Kidney tubule cell (primary cell): ENCODE results near the gene PEX12.
"Not testable (repeated sequence)": the region's sequence is repeated elsewhere in the genome, so short reads cannot be mapped to it uniquely, and the experiment has no call there.

Experiments used
- DNase-seq: peaks from one replicate; pipeline ENCODE4 v3.0.0-alpha.2; 2018; ENCODE audit warnings: low spot score

PEX12 gene

DNA sequence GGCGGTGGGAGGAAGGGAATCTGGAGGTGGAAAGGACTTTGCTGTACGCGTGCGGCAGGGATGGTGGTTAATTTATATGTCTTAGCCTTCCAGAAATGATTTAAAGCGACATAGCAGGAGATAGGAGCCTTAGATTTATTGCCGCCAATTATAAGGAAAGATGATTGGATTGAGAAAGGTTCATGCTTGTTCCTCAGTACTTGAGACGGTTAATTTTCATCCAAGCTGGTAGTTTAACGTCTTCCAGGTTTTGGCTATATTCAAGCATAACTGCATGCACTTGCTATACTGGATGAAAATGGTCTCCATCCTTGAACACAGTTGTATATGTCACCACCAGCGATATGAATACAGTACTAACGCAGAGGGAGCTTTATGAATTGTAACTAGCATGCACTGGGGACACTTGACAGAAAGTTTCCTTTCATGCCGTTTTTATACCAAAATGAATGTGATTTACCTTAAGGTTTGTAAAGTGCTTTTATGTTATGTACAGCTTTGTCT, 610 bp upstream of the PEX12 start:
- no peak for DNase-seq

- no peak for DNase-seq
These were observed 558 bp downstream of the PEX12 start for GRCh38 chr17:35577830-35578196.

DNA sequence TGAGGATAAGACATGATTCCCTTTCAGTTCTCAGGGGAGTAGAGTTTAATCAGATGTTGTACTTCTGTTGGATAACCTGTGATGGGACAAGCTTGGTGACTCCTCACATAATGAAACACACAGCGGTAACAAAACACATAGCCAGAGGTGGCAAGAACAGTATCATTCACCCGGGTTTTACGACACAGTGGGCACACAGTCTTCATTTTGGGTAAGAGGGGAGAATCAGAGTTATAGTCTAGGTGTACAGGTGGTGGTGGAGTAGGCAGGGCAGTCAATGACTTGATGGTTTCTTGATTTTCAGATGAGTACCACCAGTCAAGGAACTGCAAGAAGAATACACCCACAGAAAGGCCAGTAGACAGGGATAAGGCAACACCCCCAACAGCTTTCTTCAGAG, 2.6 kb downstream of the PEX12 start:
- DNase-seq: no peak

GRCh38 chr17:35569405-35569804, 9.0 kb downstream of the PEX12 start:
- no peak for DNase-seq

- peak; percentile 57 for DNase-seq
These were observed 9.8 kb downstream of the PEX12 start for GRCh38 chr17:35568561-35568960.

- DNase-seq: no peak
These were observed 11.4 kb downstream of the PEX12 start for GRCh38 chr17:35566968-35567367.

DNA sequence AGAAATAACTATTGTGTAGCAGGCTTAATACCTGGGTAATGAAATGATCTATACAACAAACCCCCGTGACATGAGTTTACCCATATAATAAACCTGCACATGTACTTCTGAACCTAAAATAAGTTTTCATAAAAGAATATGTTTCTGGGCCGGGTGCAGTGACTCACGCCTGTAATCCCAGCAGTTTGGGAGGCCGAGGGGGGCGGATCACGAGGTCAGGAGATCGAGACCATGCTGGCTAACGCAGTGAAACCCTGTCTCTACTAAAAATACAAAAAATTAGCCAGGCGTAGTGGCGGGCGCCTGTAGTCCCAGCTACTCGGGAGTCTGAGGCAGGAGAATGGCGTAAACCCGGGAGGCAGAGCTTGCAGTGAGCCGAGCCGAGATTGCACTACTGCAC, 15.2 kb downstream of the PEX12 start:
- not testable (repeated sequence) for DNase-seq

- DNase-seq: no peak
These were observed 17.7 kb downstream of the PEX12 start, which contains the start of gene SLFN14 for GRCh38 chr17:35560703-35561102. TSS of gene SLFN14 (minus strand) at chr17:35560819. CDS start at chr17:35558062, 2,757 bp downstream.

- no peak for DNase-seq
These were observed 18.7 kb downstream of the PEX12 start for GRCh38 chr17:35559495-35560210.

DNA sequence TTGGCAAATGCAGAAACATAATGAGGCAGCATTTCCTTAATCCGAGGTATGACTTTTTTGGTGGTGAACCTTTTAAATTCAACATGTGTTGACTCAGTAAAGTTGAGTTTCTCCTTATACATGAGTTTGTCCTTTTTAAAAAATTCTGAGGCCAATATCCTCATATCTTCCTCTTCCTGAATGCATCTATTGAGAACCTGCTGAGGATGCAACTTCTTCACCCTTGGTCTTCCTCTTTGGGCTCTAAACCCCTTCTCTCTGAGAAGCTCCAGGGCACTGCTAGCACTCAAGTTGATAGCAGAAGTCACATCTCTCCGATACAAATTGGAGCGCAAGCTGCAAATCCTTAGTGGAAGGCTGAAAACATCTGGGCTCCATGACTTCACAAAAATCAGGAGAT, 21.0 kb downstream of the PEX12 start:
- DNase-seq: no peak

GRCh38 chr17:35555691-35556090, 22.7 kb downstream of the PEX12 start:
- DNase-seq: no peak

DNA sequence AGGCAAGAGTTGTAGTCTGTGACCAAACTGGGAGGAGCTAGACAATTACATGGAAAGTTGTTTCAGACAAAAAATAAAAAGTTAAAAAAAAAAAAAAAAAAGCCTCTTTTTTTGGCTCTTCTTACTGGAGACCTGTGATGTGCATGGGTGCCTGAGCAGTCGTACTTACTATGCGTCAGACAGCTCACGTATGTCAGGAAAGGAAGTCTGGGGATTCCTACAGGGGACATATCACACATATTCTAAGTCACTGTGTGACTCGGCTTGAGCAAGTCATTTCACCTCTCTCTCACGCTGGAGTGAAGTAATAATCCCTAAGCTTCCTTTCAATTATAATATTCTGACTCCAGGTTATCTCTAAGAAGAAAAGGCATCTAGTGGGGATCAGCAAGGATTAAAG, 23.7 kb downstream of the PEX12 start:
- DNase-seq: peak; percentile 33

DNA sequence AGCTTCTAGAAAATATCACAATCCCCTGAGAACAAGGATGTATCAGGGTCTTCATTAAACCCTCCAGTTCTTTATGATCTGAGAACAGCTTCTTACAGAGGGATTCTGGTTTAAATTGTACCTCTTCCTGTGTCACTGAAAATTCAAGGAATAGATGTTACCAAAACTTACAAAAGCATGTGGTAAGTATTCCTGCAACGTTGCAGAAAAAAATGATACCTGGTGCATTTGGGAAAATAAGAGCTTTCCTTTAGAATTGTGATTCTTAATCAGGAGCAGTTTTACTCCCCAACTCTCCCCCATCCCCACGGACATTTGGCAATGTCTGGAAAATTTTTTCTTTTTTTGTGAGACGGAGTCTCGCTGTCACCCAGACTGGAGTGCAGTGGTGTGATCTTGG, 25.1 kb downstream of the PEX12 start:
- DNase-seq: no peak

- DNase-seq: no peak
These were observed 29.4 kb downstream of the PEX12 start for GRCh38 chr17:35548978-35549377.

DNA sequence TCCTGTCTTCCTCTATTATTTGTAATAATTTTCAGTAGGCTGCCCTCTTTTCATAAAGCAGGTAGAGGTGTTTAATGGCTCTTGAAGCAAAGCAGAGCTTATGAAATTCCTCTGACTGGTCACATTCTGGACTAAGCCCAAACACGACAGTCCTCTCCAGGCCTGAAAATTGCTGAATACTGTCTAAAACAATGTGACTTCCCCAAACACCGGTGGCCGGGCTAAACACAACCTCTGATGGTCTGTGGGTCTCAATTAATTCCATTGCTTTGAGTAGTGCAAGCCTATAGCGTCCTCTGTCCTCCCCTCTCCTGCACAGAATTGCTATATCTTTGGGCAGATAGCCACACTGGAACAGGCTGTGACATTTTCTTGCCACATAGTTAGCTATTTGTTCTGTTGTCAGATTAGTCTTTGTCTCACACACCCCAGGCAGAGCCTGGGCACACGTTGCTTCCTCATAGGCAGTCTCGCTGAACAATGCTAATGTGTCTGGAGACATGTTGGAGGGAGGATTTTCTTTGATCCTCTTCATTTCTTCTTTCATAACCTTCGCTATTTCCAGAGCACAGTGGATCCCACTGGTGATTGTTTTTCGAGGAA, 30.1 kb downstream of the PEX12 start:
- DNase-seq: no peak

DNA sequence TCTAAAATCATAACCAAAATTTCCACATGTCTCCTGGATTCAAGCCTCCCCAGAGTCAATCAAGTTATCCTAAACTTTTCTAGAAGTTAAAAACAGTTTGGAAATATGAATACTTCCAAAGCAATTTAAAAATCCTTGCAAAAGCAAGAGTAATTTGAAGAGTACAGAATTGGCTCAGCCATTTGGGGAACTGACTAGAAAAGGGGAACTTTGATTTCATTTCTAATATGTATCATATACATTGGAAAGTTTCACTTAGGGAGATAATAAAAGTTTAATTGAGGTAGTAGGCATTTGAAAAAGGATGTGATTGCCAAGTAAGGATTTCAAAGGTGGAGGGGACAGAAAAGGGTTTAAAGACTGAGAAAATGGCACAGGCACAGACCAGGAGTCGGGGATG, 31.9 kb downstream of the PEX12 start:
- DNase-seq: no peak

DNA sequence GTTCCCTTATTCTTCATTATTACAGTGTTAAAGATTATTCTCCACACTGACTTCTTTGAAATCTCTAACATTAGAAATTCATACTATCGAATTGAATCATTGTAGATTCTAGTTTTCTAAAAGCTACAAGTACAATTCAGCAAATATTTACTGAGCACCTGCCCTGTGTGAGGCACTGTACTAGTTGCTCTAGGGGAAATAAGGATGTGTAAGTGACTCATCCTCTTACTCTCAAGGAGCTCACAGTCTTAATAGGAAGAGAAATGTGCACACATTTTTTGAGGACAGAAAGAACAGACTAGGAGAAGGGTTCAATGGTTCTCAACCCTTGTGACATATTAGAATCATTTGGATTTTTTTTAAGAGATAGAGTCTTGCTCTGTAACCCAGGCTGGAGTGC, 33.2 kb downstream of the PEX12 start:
- no peak for DNase-seq

DNA sequence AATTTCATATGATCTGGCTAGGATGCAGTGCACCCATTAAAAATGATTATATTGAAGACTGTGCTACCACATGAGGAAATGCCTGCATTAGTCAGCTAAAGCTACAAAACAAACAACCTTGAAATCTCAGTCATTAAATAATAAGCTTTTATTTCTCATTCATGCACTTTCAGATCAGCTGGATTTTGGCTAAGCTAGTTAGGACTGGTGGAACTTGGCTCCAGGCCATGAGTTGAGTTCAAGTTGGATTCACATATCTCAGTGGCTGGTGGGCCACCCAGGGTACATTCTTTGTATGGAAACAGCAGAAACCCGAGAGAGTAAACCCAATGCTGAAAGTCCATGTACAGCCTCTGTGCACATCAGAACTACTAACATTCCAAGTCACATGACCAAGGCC, 34.5 kb downstream of the PEX12 start:
- no peak for DNase-seq

DNA sequence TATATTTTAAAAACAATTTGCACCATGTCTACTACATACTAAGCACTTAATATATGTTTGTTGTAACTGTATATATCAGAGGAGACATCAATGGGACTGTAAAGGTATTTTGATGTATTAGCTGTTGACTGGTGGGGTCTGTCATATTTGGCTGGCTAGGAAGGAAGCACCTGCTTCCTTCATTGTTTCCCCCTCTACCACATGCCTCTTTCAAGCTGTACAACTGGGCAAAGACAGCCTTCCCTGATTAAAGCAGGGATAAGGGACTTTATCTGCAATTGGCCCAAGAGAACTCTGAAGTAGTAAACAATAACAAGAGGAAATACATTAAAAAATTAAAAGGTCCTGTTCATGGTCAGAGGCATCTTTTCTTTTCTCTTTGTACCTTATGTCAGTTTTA, 35.4 kb downstream of the PEX12 start:
- DNase-seq: no peak

GRCh38 chr17:35541434-35541833, 36.9 kb downstream of the PEX12 start:
- no peak for DNase-seq

DNA sequence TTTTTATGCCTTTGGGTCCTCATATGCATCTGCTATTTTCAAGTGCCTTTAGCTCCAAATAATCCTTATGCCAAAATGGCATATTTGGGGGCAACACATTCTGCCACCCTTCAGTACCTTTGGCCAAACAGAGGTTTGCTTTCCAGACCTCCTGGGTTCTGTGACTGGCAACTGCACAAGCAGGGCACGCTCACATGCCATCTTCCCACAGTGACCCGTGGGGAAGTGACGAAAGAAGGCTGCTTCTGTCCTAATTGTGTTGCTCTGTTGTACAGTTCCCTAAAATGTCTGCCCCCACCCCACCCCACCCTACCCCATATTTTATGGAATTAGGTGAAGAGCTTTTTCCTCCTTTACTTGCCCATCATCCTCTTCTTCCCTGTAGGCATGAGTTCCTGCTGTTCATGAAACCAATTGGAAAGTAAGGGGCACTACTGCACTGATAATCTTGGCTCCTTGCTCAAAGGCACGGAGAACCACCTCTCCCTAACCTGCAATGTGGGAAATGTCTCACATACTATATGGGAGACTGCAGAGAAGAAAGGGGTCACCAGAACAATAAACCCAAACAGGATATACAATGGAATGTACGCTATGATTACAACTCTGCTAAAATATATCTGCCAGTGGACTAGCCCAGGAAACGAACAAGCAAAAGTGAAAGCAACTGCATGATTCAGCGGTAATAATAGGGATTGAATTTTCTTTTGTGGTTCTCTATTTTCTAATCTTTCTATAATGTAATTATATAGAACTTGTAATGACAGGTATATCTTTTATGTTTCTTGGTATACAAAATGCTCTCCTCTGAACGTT, 37.6 kb downstream of the PEX12 start:
- DNase-seq: no peak

GRCh38 chr17:35539659-35540026, 38.7 kb downstream of the PEX12 start:
- DNase-seq: no peak

GRCh38 chr17:35537601-35538141, 40.7 kb downstream of the PEX12 start, which contains the start of gene SLFN12L:
TSS of gene SLFN12L (minus strand) at chr17:35537678. CDS start at chr17:35522364, 15,314 bp downstream.
- no peak for DNase-seq
